GM21529 (cell line): ENCODE measurements around the gene FAS.

ENCODE experiments used
- ATAC-seq: cut with Tn5 transposase; IDR thresholded peaks from one replicate; pipeline ENCODE4 v1.9.1; 2021; ENCODE audit not compliant: unreplicated experiment

Gene FAS

GRCh38 chr10:88971221-88972061 is 19.2 kb upstream of the FAS start:
- ATAC-seq = no peak

- no peak for ATAC-seq
Observed at GRCh38 chr10:88974012-88974411, 16.6 kb upstream of the FAS start.

GRCh38 chr10:88974446-88975376 is 15.9 kb upstream of the FAS start:
- ATAC-seq = peak; percentile 45

- no peak for ATAC-seq
Observed at GRCh38 chr10:88975377-88975720, 15.2 kb upstream of the FAS start.

GRCh38 chr10:88978463-88978862 is 12.1 kb upstream of the FAS start:
- ATAC-seq = no peak

GRCh38 chr10:88979153-88979562 is 11.4 kb upstream of the FAS start:
- ATAC-seq = no peak

GRCh38 chr10:88979603-88980002 is 11.0 kb upstream of the FAS start:
- ATAC-seq = no peak

- no peak for ATAC-seq
Observed at GRCh38 chr10:88980247-88980646, 10.4 kb upstream of the FAS start.

GRCh38 chr10:88980800-88981199 is 9.8 kb upstream of the FAS start:
- no peak for ATAC-seq

- ATAC-seq = no peak
Observed at GRCh38 chr10:88981435-88981834, 9.2 kb upstream of the FAS start.

GRCh38 chr10:88982366-88982765 is 8.2 kb upstream of the FAS start:
- no peak for ATAC-seq

GRCh38 chr10:88983206-88983605 is 7.4 kb upstream of the FAS start:
- no peak for ATAC-seq

- ATAC-seq = no peak
Observed at GRCh38 chr10:88983939-88984338, 6.7 kb upstream of the FAS start.

GRCh38 chr10:88984525-88984924 is 6.1 kb upstream of the FAS start:
- no peak for ATAC-seq

GRCh38 chr10:88986549-88987242 is 3.9 kb upstream of the FAS start:
- ATAC-seq = no peak

GRCh38 chr10:88987243-88987725 is 3.3 kb upstream of the FAS start:
- no peak for ATAC-seq

- no peak for ATAC-seq
Observed at GRCh38 chr10:88987840-88988239, 2.8 kb upstream of the FAS start.

- ATAC-seq = no peak
Observed at GRCh38 chr10:88989423-88989822, 1.2 kb upstream of the FAS start.

GRCh38 chr10:88989824-88990383 is 694 bp upstream of the FAS start:
- ATAC-seq = peak; percentile 11

- ATAC-seq = peak; percentile 41
Observed at GRCh38 chr10:88991161-88991898, 732 bp downstream of the FAS start.
